Amygdala (tissue), 56 donors: Measurements from ENCODE around the gene CTSE.

Experiments used
- DNase-seq, 56 donors: peaks; one replicate each; lab custom pipeline; 2025; lab: John Stamatoyannopoulos, UW

Gene CTSE

GRCh38 chr1:206050655-206051235 is 27.1 kb upstream of the CTSE start:
- no peak for DNase-seq

GRCh38 chr1:206049919-206050600 is 26.4 kb upstream of the CTSE start:
- DNase-seq, result no peak

GRCh38 chr1:206049293-206049692 is 25.6 kb upstream of the CTSE start:
- no peak for DNase-seq

- peak in 3 of 56 donors; percentile 2 to 14 (median 4) for DNase-seq
Observed at GRCh38 chr1:206048582-206048981, 24.9 kb upstream of the CTSE start.

- no peak for DNase-seq
Observed at GRCh38 chr1:206047271-206047670, 23.6 kb upstream of the CTSE start.

GRCh38 chr1:206041640-206042039 is 17.9 kb upstream of the CTSE start:
- DNase-seq, result no peak

GRCh38 chr1:206040328-206040727 is 16.6 kb upstream of the CTSE start:
- DNase-seq, result no peak

- DNase-seq, result no peak
Observed at GRCh38 chr1:206039046-206039973, 15.6 kb upstream of the CTSE start.

- DNase-seq, result no peak
Observed at GRCh38 chr1:206037581-206037980, 13.9 kb upstream of the CTSE start.

- DNase-seq, result no peak
Observed at GRCh38 chr1:206036663-206037455, 13.2 kb upstream of the CTSE start.

- no peak for DNase-seq
Observed at GRCh38 chr1:206035027-206035426, 11.3 kb upstream of the CTSE start.

GRCh38 chr1:206032380-206033140 is 8.9 kb upstream of the CTSE start:
- DNase-seq, result peak in 1 of 56 donors; percentile 7

- peak in 42 of 56 donors; percentile 5 to 80 (median 36) for DNase-seq
Observed at GRCh38 chr1:206030714-206031113, 7.0 kb upstream of the CTSE start.

GRCh38 chr1:206030191-206030590 is 6.5 kb upstream of the CTSE start:
- no peak for DNase-seq

- DNase-seq, result no peak
Observed at GRCh38 chr1:206029484-206029883, 5.8 kb upstream of the CTSE start.

- DNase-seq, result no peak
Observed at GRCh38 chr1:206025283-206025820, 1.7 kb upstream of the CTSE start.

- DNase-seq, result no peak
Observed at GRCh38 chr1:206022766-206023165, 929 bp downstream of the CTSE start.

- no peak for DNase-seq
Observed at GRCh38 chr1:206021626-206022365, 1.9 kb downstream of the CTSE start.
